PC-9 (cell line): ENCODE data around the gene POU4F1.

Source experiments
- CTCF ChIP-seq: fragments of 200-600 bp; sonication (generic); conservative IDR thresholded peaks from 2 replicates; pipeline ENCODE4 v1.6.1; 2017; ENCODE audit warnings: mixed run types, antibody characterized with exemption, mild to moderate bottlenecking, moderate library complexity
- EZH2 ChIP-seq: fragments of 200-600 bp; sonication (generic); IDR thresholded peaks from 2 replicates; pipeline ENCODE4 v1.8.0; 2017; ENCODE audit warnings: antibody characterized with exemption, low read depth

- no peak for TF ChIP-seq CTCF
- no peak for TF ChIP-seq EZH2
Measured at GRCh38 chr13:78587395-78587794, 16.0 kb downstream of the POU4F1 start.
